Uterus (tissue), 2 donors: ENCODE measurements around the gene CT45A9.
"Not testable (repeated sequence)": the region's sequence is repeated elsewhere in the genome, so short reads cannot be mapped to it uniquely, and the experiment has no call there.

Experiments
- POLR2A ChIP-seq, 2 donors: fragments of 450-650 bp; IDR thresholded peaks; one replicate each; pipeline ENCODE4 v1.6.1; 2016; ENCODE audit warnings: antibody characterized with exemption in 2 of 2, mild to moderate bottlenecking in 1 of 2, moderate library complexity in 1 of 2
- TF ChIP-seq, protein P1 (sequence below), 4 experiments: fragments of 200-600 bp in 2 of 4; fragments of 450-650 bp in 2 of 4; sonication (generic) in 2 of 4; IDR thresholded peaks; one replicate each; pipeline ENCODE4 v1.5.1; 2016 to 2019; ENCODE audit warnings: antibody characterized with exemption in 4 of 4, mild to moderate bottlenecking in 2 of 4, moderate library complexity in 1 of 4

- not testable (repeated sequence) for TF ChIP-seq POLR2A (IDR thresholded peaks at IDR 0.05)
- TF ChIP-seq, protein P1, sequence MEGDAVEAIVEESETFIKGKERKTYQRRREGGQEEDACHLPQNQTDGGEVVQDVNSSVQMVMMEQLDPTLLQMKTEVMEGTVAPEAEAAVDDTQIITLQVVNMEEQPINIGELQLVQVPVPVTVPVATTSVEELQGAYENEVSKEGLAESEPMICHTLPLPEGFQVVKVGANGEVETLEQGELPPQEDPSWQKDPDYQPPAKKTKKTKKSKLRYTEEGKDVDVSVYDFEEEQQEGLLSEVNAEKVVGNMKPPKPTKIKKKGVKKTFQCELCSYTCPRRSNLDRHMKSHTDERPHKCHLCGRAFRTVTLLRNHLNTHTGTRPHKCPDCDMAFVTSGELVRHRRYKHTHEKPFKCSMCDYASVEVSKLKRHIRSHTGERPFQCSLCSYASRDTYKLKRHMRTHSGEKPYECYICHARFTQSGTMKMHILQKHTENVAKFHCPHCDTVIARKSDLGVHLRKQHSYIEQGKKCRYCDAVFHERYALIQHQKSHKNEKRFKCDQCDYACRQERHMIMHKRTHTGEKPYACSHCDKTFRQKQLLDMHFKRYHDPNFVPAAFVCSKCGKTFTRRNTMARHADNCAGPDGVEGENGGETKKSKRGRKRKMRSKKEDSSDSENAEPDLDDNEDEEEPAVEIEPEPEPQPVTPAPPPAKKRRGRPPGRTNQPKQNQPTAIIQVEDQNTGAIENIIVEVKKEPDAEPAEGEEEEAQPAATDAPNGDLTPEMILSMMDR (IDR thresholded peaks at IDR 0.05): not testable (repeated sequence)
Measured at GRCh38 chrX:135854438-135854837, 17.2 kb downstream of the CT45A9 start, which contains the start of gene CT45A8.
